ENCODE measurements around the gene TAS1R3.

Gene TAS1R3

DNA sequence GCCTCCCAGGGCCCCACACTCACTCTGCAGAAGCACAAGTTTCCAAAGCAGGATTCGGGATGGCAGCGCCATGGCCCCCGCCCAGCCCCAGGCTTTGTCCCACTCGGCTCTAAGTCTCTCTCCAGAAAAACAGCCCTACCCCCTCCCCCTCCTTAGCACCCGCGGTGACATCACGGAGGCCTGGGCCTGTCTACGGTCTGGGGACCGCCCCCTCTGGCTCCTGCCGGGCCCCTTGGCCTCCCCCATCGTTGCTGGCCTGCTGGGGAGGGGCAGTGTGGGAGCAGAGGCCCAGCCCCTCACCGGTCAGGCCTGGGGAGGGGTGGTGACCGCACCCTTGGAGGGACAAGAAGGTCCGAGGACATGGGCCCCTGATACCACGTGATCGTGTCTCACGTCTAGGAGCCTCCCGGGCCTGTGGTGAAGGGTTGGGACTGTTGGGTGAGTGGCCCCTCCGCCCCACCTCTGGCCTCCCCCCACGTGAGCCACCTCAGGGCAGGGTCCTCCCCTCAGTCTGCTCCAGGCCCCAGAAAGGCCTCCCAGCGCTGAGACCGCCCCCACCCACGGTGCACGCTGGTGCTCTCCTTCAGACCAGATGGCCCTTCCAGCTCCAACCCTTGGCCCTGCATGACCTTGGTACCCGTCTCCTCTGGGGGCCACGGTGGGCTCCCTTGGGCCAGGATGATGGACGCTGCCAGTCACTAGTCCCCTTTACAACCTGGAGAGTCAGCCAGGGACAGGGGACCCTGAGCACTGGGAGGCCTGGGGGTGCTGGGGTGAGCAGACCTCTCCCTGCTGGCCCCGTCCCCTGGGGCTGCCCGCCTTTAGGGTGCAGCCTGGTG is 27.6 kb downstream of the TAS1R3 start, which contains the start of gene MXRA8:
Gene MXRA8, minus strand, starts transcription at position 123 of the 839 bp plus-strand sequence. Its CDS starts 51 bp downstream, at position 72.
- Histone ChIP-seq H3K4me3 (ENCODE audit: low read length) (peak within 1 kb of the TSS; percentile 34; the same call in 1 of the 2 replicates), H2AFZ (ENCODE audit: low read depth, low read length) (no peak within 1 kb of the TSS), H4K20me1 (ENCODE audit: insufficient read depth, low read length) (no peaks in the 10 kb centered on the region), H3K27ac (ENCODE audit: low read length) (no peak within 1 kb of the TSS), H3K4me1 (ENCODE audit: low read length) (peaks cover 20% of the 10 kb centered on the region; the same call in 1 of the 2 replicates), H3K79me2 (ENCODE audit: low read length) (no peaks in the 10 kb centered on the region), H3K9ac (ENCODE audit: low read length) (no peak within 1 kb of the TSS), H3K9me3 (ENCODE audit: insufficient read depth, low read length) (no peaks in the 10 kb centered on the region), H3K4me2 (ENCODE audit: low read length) (peak within 1 kb of the TSS; percentile 28), H3K36me3 (replicated peaks; ENCODE audit: low read depth, low read length) (no peaks in the 10 kb centered on the region), H3K27me3 (ENCODE audit: low read depth, low read length) (peaks cover 17% of the 10 kb centered on the region)
- no peak for TF ChIP-seq EZH2phosphoT487 (IDR thresholded peaks at IDR 0.05; ENCODE audit: low read depth)
- TF ChIP-seq, protein P1, sequence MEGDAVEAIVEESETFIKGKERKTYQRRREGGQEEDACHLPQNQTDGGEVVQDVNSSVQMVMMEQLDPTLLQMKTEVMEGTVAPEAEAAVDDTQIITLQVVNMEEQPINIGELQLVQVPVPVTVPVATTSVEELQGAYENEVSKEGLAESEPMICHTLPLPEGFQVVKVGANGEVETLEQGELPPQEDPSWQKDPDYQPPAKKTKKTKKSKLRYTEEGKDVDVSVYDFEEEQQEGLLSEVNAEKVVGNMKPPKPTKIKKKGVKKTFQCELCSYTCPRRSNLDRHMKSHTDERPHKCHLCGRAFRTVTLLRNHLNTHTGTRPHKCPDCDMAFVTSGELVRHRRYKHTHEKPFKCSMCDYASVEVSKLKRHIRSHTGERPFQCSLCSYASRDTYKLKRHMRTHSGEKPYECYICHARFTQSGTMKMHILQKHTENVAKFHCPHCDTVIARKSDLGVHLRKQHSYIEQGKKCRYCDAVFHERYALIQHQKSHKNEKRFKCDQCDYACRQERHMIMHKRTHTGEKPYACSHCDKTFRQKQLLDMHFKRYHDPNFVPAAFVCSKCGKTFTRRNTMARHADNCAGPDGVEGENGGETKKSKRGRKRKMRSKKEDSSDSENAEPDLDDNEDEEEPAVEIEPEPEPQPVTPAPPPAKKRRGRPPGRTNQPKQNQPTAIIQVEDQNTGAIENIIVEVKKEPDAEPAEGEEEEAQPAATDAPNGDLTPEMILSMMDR (IDR thresholded peaks at IDR 0.05; ENCODE audit: low read depth, low read length): no peak

DNA sequence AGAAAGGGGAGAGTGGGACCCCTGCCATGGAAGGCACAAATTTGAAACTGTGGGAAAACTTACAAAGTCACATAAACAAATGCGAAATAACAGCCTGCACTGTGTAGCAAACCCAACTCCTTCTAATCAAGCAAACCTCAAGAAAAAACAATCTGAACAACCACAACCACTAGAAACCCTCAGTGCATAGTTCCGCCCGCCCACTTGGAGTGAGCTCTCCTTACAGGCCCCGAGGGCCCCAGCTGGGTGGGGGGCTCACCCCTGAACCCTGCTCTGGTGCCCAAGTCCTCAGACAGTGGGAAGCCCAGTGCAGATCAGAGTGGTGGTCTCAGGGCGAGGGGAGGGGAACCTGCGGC is 28.2 kb downstream of the TAS1R3 start:
- peaks cover 20% of the 10 kb centered on the region; the same call in 1 of the 2 replicates for H3K4me1 ChIP-seq (ENCODE audit: low read length)
- H2AFZ ChIP-seq (ENCODE audit: low read depth, low read length): no peak overlapping the region
- TF ChIP-seq EZH2phosphoT487 (IDR thresholded peaks at IDR 0.05; ENCODE audit: low read depth): no peak
- TF ChIP-seq, protein P1 (IDR thresholded peaks at IDR 0.05; ENCODE audit: low read depth, low read length): no peak
- no peaks in the 10 kb centered on the region for H3K9me3 ChIP-seq (ENCODE audit: insufficient read depth, low read length)
- H4K20me1 ChIP-seq (ENCODE audit: insufficient read depth, low read length): no peaks in the 10 kb centered on the region
- no peaks in the 10 kb centered on the region for H3K79me2 ChIP-seq (ENCODE audit: low read length)
- no peak overlapping the region for H3K4me3 ChIP-seq (ENCODE audit: low read length)
- no peak overlapping the region for H3K9ac ChIP-seq (ENCODE audit: low read length)
- H3K36me3 ChIP-seq (replicated peaks; ENCODE audit: low read depth, low read length): no peaks in the 10 kb centered on the region
- H3K27ac ChIP-seq (ENCODE audit: low read length): no peak overlapping the region
- H3K4me2 ChIP-seq (ENCODE audit: low read length): no peak overlapping the region
- H3K27me3 ChIP-seq (ENCODE audit: low read depth, low read length): peaks cover 17% of the 10 kb centered on the region

DNA sequence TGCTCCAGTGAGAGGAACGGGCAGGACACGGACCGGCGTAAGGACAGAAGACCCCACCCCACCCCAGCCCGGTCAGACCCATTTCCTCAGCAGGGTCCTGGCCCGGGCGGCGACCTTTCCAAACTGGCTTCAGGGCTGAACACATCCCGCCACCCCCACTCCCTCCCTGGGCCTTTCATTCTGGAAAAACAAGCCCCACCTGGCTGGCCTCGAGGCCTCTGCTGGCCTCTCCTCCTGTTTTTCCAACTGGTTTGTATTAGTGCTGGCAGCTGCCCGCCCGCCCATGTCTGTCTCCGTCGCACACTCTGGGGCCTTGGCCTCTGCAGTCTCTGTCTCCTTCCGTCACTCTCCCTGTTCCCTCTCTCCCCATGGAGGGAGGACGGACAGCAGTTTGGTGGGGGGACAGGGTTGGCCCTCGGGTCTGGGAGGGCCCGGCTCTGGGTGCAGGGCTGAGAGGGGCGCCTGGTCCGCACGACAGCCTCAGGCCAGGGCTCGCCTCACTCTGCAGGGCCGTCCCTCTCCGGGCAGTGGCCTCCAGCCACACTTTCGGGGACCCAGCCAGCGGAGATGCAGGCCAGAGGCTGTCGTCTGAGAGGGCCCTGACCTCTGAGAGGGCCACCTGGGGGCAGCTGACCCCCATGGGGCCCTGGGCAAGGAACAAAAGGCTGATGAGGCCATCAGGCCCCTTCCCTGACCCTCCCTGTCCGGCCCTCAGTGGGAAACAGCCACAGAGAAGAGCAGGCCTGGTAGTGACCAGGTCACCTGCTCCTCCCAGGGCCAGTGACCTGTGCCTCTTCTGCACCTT is 28.8 kb downstream of the TAS1R3 start:
- no peak overlapping the region for H3K27ac ChIP-seq (ENCODE audit: low read length)
- no peaks in the 10 kb centered on the region for H3K79me2 ChIP-seq (ENCODE audit: low read length)
- no peak overlapping the region for H2AFZ ChIP-seq (ENCODE audit: low read depth, low read length)
- H3K9ac ChIP-seq (ENCODE audit: low read length): no peak overlapping the region
- TF ChIP-seq, protein P1 (IDR thresholded peaks at IDR 0.05; ENCODE audit: low read depth, low read length): no peak
- TF ChIP-seq EZH2phosphoT487 (IDR thresholded peaks at IDR 0.05; ENCODE audit: low read depth): no peak
- H3K4me1 ChIP-seq (ENCODE audit: low read length): peaks cover 20% of the 10 kb centered on the region; the same call in 1 of the 2 replicates
- H3K27me3 ChIP-seq (ENCODE audit: low read depth, low read length): peaks cover 17% of the 10 kb centered on the region
- H3K4me3 ChIP-seq (ENCODE audit: low read length): no peak overlapping the region
- H4K20me1 ChIP-seq (ENCODE audit: insufficient read depth, low read length): no peaks in the 10 kb centered on the region
- H3K4me2 ChIP-seq (ENCODE audit: low read length): no peak overlapping the region
- H3K9me3 ChIP-seq (ENCODE audit: insufficient read depth, low read length): no peaks in the 10 kb centered on the region
- H3K36me3 ChIP-seq (replicated peaks; ENCODE audit: low read depth, low read length): no peaks in the 10 kb centered on the region

All from OCI-LY3 (cell line).